NCI-H1694 (cell line): Measurements from ENCODE around the gene AHI1.

Experiments used
- DNase-seq: peaks from one replicate; lab custom pipeline; 2025; lab: John Stamatoyannopoulos, UW

Gene AHI1

DNA sequence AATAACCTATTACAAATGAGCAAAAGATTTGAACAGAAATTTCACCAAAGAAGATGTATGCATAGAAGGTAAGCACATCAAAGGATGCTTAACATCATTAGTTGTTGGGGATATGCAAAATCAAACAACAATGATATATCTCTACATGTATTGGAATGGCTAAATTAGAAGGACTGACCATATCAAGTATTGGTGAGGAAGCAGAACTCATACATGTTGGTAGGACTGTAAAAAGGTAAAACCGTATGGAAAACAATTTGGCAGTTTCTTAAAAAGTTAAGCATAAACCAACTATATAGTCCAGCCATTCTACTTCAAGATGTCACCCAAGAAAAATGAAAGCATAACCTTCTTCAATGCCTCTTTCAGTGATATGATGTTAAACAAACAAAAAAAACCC lies 202.5 kb downstream of the AHI1 start:
- DNase-seq, result no peak

GRCh38 chr6:135291288-135292076 lies 206.1 kb downstream of the AHI1 start:
- no peak for DNase-seq

- no peak for DNase-seq
Measured at GRCh38 chr6:135289816-135290215, 207.7 kb downstream of the AHI1 start.

DNA sequence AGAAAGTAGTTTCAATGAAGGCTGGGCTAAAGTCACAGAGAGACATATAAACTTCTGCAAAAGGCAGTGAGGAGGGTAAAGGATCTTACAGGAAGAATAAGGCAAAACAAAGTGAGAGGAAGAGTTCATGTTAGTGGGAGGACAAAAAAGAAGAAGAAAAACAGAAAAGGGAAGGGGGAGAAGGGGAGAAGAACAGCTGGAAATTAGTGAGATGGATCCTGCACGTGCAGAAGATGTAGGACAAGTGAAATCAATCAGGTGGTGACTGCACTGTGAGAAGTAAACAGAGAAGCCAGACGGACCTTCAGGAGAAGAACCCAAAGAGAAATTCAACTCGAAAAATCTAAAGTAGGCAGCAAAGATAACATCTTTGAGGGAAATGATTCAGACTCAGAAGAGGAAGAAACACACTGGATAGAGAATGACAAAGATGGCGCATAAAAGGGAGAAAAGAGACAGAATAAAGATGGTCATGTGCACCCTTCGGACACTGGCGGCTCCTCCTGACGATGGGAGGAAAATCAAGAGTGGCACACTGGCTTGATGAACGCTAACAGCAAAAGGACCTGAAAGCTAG lies 210.5 kb downstream of the AHI1 start:
- no peak for DNase-seq

DNA sequence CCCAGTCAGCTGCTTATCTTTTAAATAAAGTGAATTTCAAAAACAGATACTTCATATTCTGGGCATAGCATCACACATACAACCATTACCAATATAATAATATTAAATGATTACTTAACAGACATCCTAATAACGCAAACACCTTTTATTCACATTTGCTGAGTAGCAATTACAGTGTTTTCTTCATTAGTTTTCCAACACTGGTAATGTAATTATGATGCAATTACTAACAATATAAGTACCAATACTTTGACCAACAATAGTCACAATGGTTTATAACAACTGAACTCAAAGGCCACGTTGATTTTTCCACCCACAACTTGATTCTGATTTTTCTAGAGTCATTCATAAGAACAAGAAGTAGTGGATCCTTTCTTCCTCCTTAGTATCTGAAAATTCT lies 212.4 kb downstream of the AHI1 start:
- DNase-seq, result no peak

- DNase-seq, result peak; percentile 76
Measured at GRCh38 chr6:135283926-135284325, 213.6 kb downstream of the AHI1 start.

GRCh38 chr6:135282395-135282794 lies 215.1 kb downstream of the AHI1 start:
- DNase-seq, result no peak

GRCh38 chr6:135281964-135282363 lies 215.6 kb downstream of the AHI1 start:
- DNase-seq, result no peak

- DNase-seq, result no peak
Measured at GRCh38 chr6:135281227-135281626, 216.3 kb downstream of the AHI1 start.

DNA sequence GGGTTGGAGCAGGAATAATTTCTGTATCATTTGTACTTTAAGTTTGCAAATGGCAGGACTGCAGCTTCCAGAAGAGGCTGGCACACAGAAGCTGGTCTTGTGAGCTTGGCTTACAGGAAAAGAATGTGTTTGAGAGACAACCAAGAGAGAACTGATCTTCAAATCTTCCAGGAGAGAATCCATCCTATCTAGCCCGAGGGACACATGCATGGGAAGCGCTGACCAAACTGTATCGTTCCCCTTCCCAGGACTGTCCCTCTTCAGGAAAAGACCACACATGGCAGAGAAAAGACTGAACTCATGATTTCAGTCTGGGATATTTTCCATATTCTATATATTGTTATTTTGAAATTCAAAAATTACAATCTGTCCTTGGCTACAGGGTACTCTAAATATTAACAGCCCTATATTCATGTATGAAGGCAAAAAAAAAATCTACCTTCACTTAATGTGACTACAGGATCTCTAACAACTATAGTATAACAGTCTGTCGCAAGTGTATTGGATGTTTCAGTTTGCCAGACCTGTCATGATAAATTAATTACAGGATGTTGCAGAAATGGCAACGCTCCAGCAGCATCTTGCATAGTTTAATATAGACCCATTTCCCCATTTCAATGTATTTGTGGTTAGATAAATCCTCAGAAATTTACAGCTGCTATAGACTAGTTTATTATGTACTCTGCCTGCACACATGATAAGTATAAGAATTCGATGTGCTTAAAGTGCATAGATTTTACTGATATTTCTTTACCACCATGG lies 217.0 kb downstream of the AHI1 start:
- DNase-seq, result peak; percentile 63

GRCh38 chr6:135277422-135277821 lies 220.1 kb downstream of the AHI1 start:
- no peak for DNase-seq

GRCh38 chr6:135274561-135275293 lies 222.8 kb downstream of the AHI1 start:
- DNase-seq, result no peak

- no peak for DNase-seq
Measured at GRCh38 chr6:135271626-135272025, 225.9 kb downstream of the AHI1 start.

DNA sequence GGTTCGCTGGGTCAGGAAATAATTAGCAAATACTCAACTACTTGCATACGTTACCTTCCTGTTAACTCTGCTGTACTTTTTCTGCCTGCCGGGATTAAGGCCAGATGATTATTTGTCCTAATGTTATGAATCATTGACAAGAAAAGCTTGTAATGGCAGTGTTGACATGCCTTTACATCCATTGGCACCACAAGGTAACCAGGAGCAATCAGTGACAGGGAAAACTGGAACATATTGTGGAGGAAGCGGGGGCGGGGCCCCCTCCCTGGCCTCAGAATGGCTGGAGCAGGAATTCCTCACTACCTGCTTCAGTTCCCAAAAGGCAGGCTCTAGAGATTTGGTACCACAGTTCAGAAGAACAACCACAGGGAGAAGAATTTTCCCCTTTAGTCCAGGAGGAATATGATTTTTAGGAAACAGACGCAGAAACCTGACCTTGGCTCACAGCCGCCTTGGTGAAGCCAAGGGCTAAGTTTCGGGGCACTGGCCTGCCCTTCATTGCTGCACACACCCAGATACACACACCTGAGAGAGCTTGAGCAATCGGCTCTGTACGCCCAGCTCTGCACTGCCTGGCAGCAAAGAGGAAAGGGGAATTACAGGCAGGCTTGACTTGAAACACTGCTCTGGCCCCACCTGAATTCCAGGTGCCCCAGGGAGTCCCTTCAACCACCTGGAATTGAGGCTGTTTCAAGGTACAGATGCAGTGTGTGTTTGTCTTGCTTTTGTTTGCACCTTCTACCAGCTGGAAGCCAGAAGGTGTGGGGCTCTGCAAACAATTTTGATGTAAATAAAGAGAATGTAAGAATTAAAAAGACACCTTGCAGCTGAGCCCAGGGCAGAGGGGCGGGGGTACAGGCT lies 226.6 kb downstream of the AHI1 start:
- DNase-seq, result no peak

DNA sequence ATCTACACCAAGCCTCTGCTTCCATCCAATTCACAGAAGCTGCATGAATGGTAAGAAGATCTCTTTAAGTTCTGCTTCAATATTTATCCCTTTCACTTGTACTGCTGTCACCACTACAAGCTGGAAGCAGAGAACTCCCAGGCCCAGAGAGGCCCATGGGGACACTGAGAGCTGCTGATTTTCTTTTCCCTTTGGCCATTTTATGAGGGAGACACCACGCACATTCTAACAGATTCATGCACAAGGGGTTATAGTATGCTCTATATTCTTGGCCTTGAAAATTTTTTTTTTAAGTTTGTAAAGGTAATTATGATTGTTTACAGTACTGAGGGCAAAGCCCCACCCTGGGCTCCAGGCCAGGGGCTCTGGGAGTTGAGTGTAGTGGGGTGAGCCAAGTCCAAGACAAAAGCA lies 228.1 kb downstream of the AHI1 start:
- no peak for DNase-seq

DNA sequence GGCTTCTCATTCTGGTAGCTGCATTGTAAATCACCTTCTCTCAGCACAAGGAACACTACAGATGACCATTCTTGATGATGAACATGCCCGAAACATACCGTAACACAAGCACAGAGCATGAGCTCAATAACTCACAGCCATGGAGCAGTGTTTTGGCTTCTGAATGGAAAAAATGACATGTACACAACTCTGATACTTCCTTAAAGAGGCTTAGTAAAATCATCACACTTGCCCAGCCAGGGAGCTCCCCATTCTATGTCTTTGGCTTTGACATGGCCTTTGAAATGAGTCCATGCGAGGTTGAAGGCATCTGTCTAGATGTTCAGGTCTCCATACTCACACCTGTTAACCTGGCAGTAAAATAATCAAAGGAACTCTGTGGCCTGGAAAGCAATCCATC lies 228.8 kb downstream of the AHI1 start:
- DNase-seq, result no peak

DNA sequence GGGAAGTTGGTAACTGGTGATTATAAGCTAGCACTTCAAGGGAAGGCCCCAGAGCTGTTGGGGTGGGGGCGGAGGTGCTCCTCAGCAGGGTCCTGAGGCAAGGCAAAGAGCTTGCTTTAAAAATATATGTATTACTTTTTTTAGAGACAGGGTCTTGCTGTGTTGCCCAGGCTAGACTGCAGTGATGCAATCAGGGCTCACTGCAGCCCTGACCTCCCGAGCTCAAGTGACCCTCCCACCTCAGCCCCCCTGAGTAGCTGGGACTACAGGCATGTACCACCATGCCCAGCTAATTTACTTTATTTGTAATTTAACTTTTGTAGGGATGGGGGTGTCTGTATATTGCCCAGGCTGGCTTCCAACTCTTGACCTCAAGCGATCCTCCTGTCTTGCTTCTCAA lies 229.3 kb downstream of the AHI1 start:
- no peak for DNase-seq

DNA sequence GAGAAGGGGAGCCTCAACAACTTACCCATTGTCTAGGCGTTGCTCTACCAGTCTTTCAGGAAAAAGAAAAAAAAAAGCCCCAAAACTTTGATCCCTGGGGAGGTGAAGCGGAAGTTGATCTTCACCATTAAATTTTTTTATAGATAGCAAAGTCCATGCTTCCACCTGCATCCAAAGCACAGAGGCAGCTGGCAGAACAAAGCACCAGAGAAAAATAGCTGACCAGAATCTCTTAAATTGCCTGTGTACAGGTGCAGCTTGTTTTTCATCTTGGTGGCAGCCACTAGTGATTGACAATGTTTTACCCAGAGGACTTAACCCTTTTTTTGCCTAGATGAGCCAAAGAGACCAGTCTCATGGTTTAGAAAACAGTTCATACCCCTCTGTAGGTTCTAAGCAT lies 230.5 kb downstream of the AHI1 start:
- no peak for DNase-seq

- DNase-seq, result no peak
Measured at GRCh38 chr6:135266675-135267074, 230.9 kb downstream of the AHI1 start.

GRCh38 chr6:135265278-135265677 lies 232.3 kb downstream of the AHI1 start:
- DNase-seq, result no peak
